Natural killer cell (primary cell): Measurements from ENCODE around the gene FDPS. TPM values are rescaled to one million over a fixed set of nuclear protein-coding genes. Genes with fewer than 3 reads are reported as not detected.
A peak's percentile ranks its signal among the peaks of the same experiment; 100 is the strongest.

Experiments
- ATAC-seq, 3 donors: fragments of 150-1000 bp in 2 of 3; fragments of 200-7000 bp in 1 of 3; cut with Tn5 transposase; 1 replicate in 1 of 3; 2 replicates in 2 of 3; pipeline ENCODE4 v1.10.0; 2021; ENCODE audit warnings: mild to moderate bottlenecking in 2 of 3, moderate library complexity in 2 of 3
- DNase-seq, 2 donors: peaks; one replicate each; pipeline versions ENCODE4 v3.0.0 to v3.0.0-alpha.2; 2013 to 2021; ENCODE audit warnings: mixed read lengths in 1 of 2
- H3K27ac ChIP-seq: one replicate; pipeline ENCODE4 v1.5.1; 2013; ENCODE audit warnings: mild to moderate bottlenecking, low read length
- H3K27me3 ChIP-seq: one replicate; pipeline ENCODE4 v1.6.1; 2013; ENCODE audit warnings: low read length; ENCODE audit not compliant: control insufficient read depth, insufficient read depth
- H3K36me3 ChIP-seq: one replicate; pipeline ENCODE4 v1.6.1; 2013; ENCODE audit warnings: low read length; ENCODE audit not compliant: control insufficient read depth, insufficient read depth
- H3K4me1 ChIP-seq: one replicate; pipeline ENCODE4 v1.6.1; 2013; ENCODE audit warnings: low read length; ENCODE audit not compliant: control insufficient read depth, insufficient read depth
- H3K4me3 ChIP-seq: one replicate; pipeline ENCODE4 v1.5.1; 2013; ENCODE audit warnings: low read length
- H3K9me3 ChIP-seq: one replicate; pipeline ENCODE4 v1.6.1; 2013; ENCODE audit warnings: low read length; ENCODE audit not compliant: control insufficient read depth, insufficient read depth
- H3K27ac Mint-ChIP-seq, 2 donors: one replicate each; pipeline ENCODE4 v1.8.0; 2022; ENCODE audit warnings: mild to moderate bottlenecking in 2 of 2, mixed read lengths in 2 of 2, moderate library complexity in 1 of 2
- H3K27me3 Mint-ChIP-seq, 2 donors: one replicate each; pipeline ENCODE4 v1.8.0; 2022; ENCODE audit warnings: low read depth in 2 of 2, mixed read lengths in 2 of 2
- H3K36me3 Mint-ChIP-seq: one replicate; pipeline ENCODE4 v1.8.0; 2022; ENCODE audit warnings: mixed read lengths
- H3K4me1 Mint-ChIP-seq, 2 donors: one replicate each; pipeline ENCODE4 v1.8.0; 2022; ENCODE audit warnings: mixed read lengths in 2 of 2
- H3K4me3 Mint-ChIP-seq: one replicate; pipeline ENCODE4 v1.8.0; 2022; ENCODE audit warnings: mild to moderate bottlenecking, moderate library complexity, mixed read lengths
- H3K9me3 Mint-ChIP-seq, 2 donors: one replicate each; pipeline ENCODE4 v1.8.0; 2022; ENCODE audit warnings: mixed read lengths in 2 of 2
- CTCF ChIP-seq: fragments of 200-600 bp; IDR thresholded peaks from one replicate; pipeline ENCODE4 v1.8.0; 2022; ENCODE audit warnings: antibody characterized with exemption
- WGBS: methylation state at CpG from one replicate; pipeline ENCODE4 v1.1.7; 2013; ENCODE audit warnings: missing lambda C conversion rate; ENCODE audit not compliant: insufficient coverage; 5-methylcytosine and 5-hydroxymethylcytosine counted together
- intact Hi-C: fragments of 100-400 bp; cut with micrococcal nuclease; formaldehyde crosslinking; loops from one replicate; pipeline ENCODE4 v1.14.2; 2022
- total RNA-seq, 4 donors: library from RNA; stranded (reverse); fragments of 120-200 nt in 1 of 4; gene quantifications; one replicate each; pipeline versions ENCODE4 v1.2.3 to v1.2.4, GENCODE V29; 2013 to 2022

The FDPS gene
- total RNA-seq, 3 donors from 2014 or later (not counting 1 experiment from before 2014, with no cell fraction given): 105 to 110 (median 105) TPM

- ATAC-seq: no peak
These were observed 44.0 kb downstream of the FDPS start for GRCh38 chr1:155352631-155353030.

GRCh38 chr1:155360051-155360450, 51.4 kb downstream of the FDPS start:
- Histone ChIP-seq H3K4me3 (no peak overlapping the region), H3K9me3 (no peaks in the 10 kb centered on the region), H3K36me3 (peaks cover 46% of the 10 kb centered on the region), H3K4me1 (no peaks in the 10 kb centered on the region), H3K27me3 (no peaks in the 10 kb centered on the region), H3K27ac (no peak overlapping the region)
- no peaks in the 10 kb centered on the region for H3K9me3 Mint-ChIP-seq
- no peak for TF ChIP-seq CTCF
- no peaks in the 10 kb centered on the region for H3K36me3 Mint-ChIP-seq
- DNase-seq (no peak), ATAC-seq (no peak)
- H3K4me1 Mint-ChIP-seq: no peaks in the 10 kb centered on the region
- intact Hi-C loops: no loop called here
- H3K27me3 Mint-ChIP-seq: no peaks in the 10 kb centered on the region
- WGBS: 100% methylated on average over 1 of the region's 1 CpG
- H3K27ac Mint-ChIP-seq: no peak overlapping the region
- no peak overlapping the region for H3K4me3 Mint-ChIP-seq

More at GRCh38 chr1:155352631-155353030, 44.0 kb downstream of the FDPS start:
- Histone ChIP-seq H3K4me3 (no peak overlapping the region), H3K27ac (no peak overlapping the region), H3K4me1 (no peaks in the 10 kb centered on the region), H3K27me3 (no peaks in the 10 kb centered on the region), H3K9me3 (no peaks in the 10 kb centered on the region), H3K36me3 (peaks cover 72% of the 10 kb centered on the region)
- H3K9me3 Mint-ChIP-seq: no peaks in the 10 kb centered on the region
- TF ChIP-seq CTCF: no peak
- DNase-seq: no peak
- peak overlapping the region in 1 of 2 donors; percentile 11 for H3K27ac Mint-ChIP-seq
- intact Hi-C loops: no loop called here
- WGBS: 88% methylated on average over 5 of the region's 6 CpGs
- no peaks in the 10 kb centered on the region for H3K27me3 Mint-ChIP-seq
- H3K36me3 Mint-ChIP-seq: peaks cover 27% of the 10 kb centered on the region
- H3K4me1 Mint-ChIP-seq: no peaks in the 10 kb centered on the region
- no peak overlapping the region for H3K4me3 Mint-ChIP-seq

Other genes starting within 250 kb of the FDPS start
- 1 to 10 TPM; 4.6 to 6.8 (median 5.5) TPM for gene EFNA4, start 245.1 kb upstream of the FDPS start, total RNA-seq
- gene EFNA3, start 230.0 kb upstream of the FDPS start, total RNA-seq: 1 to 10 TPM in 1 of 3 donors, under 1 TPM in 2; 0.52 to 1.1 (median 0.68) TPM
- gene EFNA1, start 181.0 kb upstream of the FDPS start, total RNA-seq: 1 to 10 TPM; 1.5 to 1.9 (median 1.9) TPM
- gene SLC50A1, start 173.0 kb upstream of the FDPS start, total RNA-seq: 10 to 100 TPM; 31.7 to 33.5 (median 32.7) TPM
- gene DPM3, start 168.3 kb upstream of the FDPS start, total RNA-seq: 10 to 100 TPM; 26.8 to 45.7 (median 41.5) TPM
- gene KRTCAP2, start 135.6 kb upstream of the FDPS start, total RNA-seq: 100 to 1,000 TPM in 2 of 3 donors, 10 to 100 TPM in 1; 95.3 to 113 (median 104) TPM
- gene TRIM46, start 135.0 kb upstream of the FDPS start, total RNA-seq: 1 to 10 TPM in 2 of 3 donors, under 1 TPM in 1; 0.94 to 4.9 (median 2.5) TPM
- gene THBS3, start 101.0 kb upstream of the FDPS start, total RNA-seq: 10 to 100 TPM; 16.2 to 19.4 (median 18.6) TPM
- 10 to 100 TPM; 22.3 to 28.5 (median 27.9) TPM for gene MTX1, start 100.2 kb upstream of the FDPS start, total RNA-seq
- gene ENTREP3, start 53.4 kb upstream of the FDPS start, total RNA-seq: 1 to 10 TPM; 6.9 to 10.0 (median 8.9) TPM
- gene SCAMP3, start 46.5 kb upstream of the FDPS start, total RNA-seq: 10 to 100 TPM; 59.7 to 72.1 (median 65.0) TPM
- 10 to 100 TPM; 70.4 to 97.5 (median 84.4) TPM for gene CLK2, start 35.4 kb upstream of the FDPS start, total RNA-seq
- 1 to 10 TPM; 2.0 to 3.4 (median 2.6) TPM for gene HCN3, start 31.4 kb upstream of the FDPS start, total RNA-seq
- under 1 TPM in 1 of 3 donors, not detected in 2; 0.12 TPM for gene PKLR, start 7.4 kb upstream of the FDPS start, total RNA-seq
- gene RUSC1, start 12.0 kb downstream of the FDPS start, total RNA-seq: 10 to 100 TPM; 20.4 to 24.7 (median 21.5) TPM